NCI-H1694 treated with DMSO at 0.1 percent for 48 hours (cell line): ENCODE data around the gene APLNR.
A peak's percentile ranks its signal among the peaks of the same experiment; 100 is the strongest.

ENCODE experiments used
- DNase-seq: peaks from one replicate; lab custom pipeline; 2025; lab: John Stamatoyannopoulos, UW

The APLNR gene

DNA sequence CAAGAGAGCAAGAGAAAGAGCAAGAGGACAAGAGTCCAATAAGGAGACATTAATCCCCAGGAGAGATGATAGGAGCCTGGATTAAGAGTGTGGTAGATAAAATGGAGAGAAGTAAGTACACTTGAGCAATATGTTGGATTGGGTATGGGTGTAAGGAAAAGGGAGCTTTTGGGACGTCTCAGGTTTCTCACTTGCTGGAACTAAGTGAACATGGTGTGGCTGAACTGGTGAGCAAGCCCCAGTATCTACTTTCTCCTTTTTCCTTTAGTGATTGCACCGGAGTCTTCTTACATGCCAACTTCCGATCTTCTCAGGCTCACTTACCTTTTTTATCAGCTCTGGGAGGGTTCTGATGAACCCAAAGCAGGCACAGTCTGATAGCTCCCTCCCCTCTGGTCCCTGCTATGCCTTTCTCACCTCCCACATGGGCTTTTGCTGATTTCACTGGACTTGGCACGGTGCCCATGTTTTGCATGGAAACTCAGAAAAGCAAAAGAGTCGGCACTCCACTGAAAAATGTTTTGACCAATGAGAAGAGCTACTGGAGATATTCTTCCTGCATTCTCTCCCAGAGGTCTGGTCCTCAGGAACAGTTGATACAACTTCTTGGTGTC, 14.5 kb upstream of the APLNR start:
- DNase-seq: no peak

DNA sequence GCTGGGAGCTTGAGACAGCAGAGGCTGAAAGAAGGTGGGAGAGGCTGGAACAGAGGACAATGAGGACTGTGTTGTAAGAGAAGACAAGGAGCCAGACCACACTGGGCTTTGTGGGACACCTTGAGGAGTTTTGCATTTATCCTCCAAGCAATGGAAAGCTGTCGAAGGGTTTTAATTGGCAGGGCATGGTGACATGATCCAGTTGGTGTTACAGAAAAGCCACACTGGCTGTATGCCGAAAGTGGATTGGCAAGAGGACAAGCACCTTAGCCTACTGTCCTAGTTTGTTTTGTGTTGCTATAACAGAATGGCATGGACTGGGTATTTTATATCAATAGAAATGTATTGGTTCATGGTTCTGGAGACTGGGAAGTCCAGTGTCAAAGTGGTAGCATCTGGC, 14.0 kb upstream of the APLNR start:
- DNase-seq: no peak

DNA sequence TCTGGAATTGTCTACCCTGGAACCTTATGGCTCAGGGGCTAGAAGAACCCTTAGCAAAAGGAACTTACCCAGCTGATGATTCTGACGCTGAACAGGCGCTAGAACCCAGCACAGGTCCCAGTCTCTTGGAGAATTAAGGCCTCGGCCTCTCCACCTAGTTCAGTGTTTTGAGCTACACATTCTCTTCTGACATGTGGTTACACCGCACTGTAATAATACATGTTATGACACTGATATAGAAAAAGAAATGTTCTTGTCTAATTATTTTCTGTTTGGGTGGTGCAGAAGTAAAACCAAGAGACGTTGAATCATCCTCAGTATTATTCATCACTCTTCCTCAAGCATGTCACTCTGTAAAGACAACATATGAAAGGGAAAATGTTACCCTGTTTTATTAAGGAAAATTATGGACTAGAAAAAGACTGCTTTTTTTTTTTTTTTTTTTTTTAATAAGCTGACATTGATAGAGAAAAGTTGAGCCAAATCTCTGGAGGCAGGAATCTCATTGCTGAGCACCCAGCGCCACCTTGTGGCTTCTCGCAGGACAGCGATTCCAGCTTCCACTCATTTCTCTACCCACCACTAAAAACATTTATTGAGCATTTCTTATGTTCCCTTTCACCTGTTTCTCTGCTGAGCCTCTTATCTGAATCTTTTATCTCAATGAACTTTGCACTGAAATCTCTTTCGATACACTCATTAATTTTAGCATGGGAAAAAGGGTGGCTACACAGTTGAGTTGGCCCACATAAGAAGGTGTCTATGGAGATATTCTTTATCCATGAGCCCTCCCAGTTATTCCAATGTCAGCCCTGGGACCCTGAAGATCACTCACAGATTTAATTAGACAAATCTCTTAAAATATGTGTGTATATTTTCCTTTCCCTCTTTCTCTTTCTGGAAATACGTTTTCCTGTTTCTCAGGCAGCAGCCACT, 12.6 kb upstream of the APLNR start:
- peak; percentile 39 for DNase-seq

DNA sequence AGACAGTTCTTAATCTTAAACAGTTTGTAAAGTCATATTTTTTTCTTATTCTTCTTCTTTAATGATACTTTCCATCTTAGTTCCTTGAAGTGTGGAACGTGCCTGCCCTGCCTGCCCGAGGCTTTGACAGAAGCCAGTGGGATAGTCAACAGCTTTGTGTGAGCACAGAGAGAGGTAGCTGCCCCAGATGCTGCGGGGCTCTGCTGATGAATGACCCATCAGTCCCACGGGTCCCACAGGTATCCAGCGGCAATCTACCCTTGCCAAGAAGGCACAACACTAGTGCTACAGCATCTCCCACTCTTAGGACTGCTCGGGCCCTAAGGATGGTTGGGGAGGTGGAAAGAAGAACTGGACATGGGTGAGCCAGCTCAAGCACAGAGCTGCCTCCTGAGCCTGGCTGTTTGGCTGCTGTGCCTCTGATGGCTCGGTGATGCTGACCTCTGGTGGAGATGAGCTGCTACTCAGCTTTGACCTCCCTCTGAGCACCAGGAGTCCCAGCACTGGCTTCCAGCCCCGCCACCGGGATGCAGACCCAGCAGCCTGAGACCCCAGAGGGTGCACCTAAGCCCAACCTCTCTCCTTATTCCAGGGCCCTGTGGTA, 11.8 kb upstream of the APLNR start:
- peak; percentile 43 for DNase-seq

DNA sequence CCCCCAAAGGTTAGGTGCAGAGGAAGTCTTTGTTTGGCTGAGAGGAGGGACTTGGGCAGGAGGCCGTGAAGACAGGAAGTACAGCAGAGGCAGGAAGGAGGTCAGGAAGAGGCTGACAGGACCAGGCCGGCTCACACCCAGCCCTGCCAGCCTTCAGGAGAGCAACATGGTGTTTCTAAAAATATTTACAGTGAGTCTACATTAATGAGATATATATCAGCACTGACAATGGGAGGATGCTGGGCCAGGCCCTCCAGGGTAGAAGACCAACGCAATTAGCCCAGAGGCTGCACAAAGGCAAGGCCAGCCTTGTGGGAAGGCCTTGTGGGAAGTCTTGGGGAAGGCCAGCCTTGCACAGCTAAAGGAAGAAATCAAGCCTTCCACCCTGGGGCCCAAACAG, 7.9 kb upstream of the APLNR start:
- no peak for DNase-seq

DNA sequence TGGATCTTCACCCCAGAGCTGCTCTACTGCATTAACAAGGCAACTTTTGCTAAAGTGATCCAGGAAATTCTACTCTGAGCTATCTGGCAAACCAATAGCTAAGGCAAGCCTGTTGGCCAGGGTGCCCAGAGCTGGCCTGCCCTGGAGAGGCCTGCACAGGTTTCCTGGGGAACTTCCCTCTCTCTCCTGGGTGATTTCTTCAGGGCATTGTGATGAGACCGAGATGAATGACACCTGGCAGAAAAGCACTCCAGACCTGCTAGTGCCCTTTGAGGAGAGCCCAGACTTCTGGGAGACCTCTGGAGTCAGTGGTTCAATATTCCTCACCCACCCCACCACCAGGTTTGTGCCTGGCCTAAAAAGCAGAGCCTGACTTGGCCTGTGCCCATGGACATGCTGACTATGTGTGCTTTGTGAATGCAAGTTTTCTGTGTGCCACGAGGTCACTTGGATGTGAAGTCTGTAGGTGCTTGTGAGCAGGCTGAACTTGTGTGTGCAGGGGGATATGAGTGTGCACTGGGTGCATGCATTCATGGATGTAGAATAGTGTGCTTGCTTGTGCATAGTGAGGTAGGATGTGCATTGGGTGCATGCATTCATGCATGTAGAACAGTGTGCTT, 4.4 kb upstream of the APLNR start:
- DNase-seq: no peak

DNA sequence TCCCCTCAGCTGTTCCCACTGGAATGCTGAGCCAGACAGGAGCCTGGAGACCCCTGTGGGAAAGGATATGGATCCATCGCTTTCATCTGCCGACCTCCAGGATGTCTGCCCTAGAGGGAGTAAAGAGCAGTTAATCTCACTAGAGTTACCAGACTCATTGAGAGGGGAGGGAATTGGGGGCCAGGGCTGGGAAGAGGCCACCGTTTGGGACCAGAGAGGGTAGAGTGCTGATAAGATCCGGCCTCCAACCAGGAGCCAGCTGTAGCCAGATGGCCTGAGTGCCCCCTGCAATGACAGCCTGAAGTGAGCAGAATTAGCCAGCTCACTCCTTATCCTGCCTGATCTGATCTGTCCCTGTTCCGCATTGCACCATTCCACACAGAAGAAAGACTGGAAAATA, 3.7 kb upstream of the APLNR start:
- DNase-seq: no peak

DNA sequence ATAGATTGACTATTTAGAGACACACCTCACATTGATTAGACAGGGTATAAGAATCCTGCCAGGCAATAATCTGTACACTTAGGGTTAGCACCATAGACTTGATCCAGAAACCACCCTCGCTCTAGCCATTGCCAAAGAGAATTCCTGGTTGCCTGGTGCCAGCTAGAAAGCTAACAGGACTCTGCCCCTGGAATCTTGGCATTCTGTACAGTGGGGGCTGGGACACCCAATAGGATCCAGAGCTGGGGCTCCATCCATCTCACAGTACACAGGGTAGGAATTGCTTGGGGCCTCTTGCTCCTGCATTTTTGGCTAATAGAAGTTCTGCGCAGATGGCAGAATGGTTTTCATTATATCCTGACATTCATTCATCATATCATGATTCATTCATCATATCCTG, 3.0 kb upstream of the APLNR start:
- no peak for DNase-seq

DNA sequence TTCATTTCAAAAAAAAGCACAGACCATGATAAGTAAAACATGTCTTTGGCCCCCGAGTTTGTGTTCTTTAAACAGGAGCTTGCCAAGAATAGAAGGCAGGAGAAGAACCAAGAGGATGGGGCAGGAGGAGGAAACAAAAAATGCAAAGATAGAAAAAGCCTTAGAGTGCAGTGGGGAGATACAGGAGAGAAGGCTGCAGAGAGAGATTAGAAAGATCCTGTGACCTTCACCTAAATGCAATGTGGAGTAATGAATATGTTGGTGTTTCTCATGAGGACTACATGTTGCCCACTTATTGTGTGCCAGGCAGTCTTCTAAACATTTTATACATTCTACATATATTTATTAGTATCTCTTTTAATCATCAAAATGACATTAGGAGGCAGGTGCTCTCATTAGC, 2.3 kb upstream of the APLNR start:
- DNase-seq: no peak

DNA sequence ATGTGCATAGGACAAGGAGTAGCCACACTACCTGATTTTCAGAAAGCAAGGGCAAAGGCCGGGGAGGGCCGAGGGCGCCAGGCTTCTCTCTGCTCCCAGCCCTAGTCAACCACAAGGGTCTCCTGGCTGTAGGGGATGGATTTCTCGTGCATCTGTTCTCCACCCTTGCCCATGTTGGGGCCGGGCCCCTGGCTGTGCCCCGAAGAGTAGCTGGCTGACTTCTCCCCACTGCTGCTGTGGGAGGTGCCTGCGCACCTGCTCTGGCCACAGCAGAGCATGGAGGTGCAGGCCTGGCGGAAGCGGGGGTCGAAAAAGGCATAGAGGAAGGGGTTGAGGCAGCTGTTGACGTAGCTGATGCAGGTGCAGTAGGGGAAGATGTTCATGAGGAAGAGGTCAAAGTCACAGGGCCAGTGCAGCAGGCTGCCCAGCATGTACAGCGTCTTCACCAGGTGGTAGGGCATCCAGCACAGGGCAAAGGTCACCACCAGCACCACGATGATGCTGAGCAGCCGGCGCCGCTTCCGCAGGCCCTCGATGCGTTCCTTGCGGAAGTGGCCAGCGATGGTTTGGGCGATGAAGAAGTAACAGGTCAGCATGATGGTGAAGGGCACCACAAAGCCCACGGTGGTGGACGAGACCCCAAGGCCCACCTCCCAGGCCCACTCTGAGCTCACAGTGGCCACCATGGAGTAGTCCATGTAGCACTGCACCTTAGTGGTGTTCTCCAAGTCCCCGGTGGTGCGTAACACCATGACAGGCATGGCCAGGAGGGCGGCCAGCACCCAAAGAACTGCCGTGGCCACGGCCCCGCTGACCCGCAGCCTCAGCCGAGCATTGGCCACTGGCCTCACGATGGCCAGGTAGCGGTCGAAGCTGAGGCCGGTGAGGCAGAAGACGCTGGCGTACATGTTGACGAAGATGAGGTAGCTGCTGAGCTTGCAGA, 1.0 kb downstream of the APLNR start:
- no peak for DNase-seq

DNA sequence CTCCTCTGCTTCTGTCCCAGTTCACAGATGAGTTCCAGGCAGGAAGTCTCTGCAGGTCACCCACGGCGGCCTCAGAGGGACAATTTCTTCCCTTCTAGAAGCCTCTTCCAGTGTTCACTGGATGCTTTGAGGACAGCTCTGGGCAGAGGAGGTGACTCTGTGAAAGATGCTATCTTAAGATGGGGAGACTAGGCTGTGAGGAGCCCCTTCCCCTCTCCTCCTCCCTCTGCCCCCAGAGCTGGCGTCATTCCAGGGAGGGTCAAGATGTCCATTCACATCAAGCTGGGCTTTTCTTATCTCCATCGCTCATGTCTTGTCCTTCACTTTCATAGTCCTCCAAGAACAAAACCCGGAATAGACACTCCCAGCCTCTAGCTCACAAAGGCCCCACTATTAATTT, 3.3 kb downstream of the APLNR start:
- no peak for DNase-seq

DNA sequence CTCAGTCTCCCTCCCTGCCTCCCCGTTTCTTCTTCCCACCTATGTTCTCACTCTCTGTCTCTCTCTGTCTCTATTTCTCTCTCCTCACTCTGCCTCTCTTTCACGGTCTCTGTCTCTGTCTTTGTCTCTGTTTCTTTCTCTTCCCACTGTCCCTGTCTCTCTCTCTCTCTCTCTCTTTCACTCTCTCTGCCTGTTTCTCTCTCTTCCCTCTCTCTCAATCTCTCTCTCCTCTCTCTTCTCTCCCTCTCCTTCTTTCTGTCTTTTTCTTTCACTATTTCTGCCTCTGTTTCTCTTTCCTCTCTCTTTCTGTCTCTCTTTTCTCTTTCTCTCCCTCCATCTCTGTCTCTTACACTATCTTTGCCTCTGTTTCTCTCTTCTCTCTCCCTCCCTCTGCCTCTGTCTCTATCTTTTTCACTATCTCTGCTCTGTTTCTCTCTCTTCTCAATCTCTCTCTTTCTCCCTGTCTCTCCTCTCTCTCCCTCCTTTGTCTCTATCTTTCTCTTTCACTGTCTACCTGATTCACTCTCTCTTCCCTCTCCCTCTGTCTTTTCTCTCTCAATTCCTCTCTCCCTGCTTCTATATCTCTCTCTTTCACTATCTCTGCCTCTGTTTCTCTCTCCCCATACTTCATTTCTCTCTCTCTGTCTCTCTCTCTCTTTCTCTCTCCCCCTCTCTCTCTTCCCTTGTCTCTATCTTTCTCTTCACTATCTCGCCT, 5.4 kb downstream of the APLNR start:
- no peak for DNase-seq

DNA sequence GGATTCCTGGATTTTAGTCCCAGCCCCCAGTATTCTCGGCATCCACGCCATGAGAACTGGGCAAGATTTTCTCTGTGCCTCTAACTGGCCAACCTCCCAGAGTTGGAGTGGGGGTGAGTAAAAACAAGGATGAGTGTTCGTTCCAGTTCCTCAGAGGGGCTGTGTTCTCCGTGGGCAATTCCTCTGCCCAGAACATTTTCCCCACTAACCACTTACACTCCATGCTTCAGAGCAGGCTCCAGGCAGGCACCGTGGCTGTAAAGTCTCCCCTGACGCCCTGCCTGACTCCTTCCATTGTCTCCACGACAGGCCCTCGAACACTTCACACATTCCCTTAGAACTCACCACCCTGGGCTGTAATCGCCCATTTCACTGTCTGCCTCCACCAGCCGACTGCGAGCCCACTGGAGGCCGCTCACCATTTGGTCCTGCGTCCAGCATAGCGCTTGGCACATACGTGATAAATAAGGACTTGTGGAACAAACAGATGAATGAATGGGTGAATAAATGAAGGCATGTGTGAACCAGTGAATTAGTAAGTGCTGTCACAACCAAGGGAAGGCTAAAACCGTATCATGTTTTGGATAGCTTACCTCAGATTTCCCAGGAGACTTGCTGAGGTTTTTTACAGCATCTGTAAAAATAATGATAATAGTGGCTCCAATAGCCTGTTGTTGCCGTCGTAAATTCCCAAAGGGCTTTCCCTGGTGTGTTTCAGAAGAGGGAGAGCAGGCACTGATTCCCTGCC, 6.1 kb downstream of the APLNR start:
- no peak for DNase-seq

DNA sequence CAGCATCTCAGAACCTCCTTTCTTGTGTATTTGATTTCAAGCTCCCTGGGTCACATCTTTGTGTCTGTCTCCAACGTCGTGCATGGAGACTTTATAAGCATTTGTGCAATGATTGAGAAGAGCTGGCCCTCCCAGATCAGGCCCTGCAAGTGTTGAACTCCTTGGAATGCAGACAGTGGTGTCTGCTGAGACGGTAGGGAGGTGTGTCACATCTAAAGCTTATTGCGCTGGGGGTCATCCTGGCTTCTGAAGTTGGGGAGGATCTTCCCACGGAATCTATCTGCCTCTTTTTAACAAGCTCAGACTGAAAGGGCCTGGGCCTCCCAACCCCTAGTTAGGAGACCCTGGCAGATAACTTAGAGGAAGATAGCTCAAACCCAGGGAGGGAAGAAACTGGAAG, 6.7 kb downstream of the APLNR start:
- DNase-seq: no peak

DNA sequence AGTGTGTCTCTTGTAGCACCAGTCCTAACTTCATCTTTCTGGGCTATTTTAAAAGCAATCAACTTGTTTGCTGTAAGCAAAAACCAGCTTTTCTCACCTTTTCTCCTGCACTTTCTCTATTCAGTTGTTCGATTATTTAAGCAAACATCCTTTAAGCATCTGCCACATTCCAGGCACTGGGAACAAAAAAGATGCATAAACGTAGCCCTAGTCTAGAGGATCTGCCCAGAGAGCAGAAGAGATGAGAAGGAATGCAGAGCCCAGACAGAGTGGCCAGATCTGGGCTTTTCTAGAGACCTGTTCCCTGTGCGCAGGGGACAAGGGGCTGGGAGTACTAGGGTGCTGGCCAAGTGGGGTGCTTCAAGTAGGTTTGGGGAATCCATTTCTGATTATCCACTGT, 8.4 kb downstream of the APLNR start:
- no peak for DNase-seq

DNA sequence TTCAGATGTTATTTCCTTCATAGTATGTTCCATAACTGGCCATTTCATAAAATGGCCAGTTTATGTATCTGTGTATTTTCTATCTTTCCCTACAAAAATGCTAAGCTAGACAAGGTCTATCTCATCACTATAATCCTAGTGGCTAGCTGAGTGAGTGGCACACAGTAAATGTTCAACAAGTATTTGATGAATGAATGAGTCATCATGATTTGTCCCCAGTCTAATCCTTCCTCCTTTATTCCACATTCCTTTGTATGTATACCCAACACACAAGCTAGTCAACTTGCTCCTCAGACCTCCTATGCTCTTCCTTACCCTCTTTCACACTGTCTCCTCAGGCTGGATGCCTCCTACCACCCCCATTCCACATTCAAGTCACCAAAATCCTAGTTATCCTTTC, 12.5 kb downstream of the APLNR start:
- DNase-seq: no peak

DNA sequence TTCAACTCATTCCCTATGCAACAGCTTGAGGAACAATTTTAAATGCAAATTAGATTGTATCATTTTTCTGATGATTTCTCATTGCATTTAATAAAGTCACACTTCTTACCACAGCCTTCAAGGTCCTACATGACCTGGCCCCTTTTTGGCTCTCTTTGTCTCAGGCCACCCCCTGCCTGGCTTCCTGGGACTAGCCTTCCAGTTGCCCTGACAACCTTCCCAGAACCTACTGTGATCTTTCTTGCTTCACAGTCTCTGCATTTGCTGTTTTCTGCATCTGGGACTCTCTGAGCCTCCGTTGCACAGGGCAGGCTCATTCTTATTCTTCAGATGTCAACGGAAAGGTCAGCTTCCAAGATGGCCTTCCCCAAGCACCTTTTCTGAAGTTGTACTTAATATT, 12.9 kb downstream of the APLNR start:
- no peak for DNase-seq

DNA sequence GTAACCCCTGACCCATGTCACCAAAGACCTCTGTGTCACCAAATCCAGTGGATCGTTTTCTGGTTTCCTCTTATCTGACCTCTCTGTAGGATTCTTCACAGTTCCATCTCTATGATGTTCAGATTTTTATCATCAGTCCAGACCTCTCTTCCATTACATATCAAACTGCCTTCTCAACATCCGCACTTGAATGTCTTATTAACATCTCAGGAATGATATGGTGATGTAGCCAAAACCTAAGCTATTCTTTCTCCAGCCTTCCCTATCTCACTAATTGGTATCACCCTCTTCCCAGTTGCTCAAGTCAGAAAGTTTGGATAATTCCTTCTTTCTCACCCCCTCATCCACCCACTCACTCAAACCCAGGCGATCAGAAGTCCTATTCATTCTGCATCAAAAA, 13.4 kb downstream of the APLNR start:
- DNase-seq: no peak

DNA sequence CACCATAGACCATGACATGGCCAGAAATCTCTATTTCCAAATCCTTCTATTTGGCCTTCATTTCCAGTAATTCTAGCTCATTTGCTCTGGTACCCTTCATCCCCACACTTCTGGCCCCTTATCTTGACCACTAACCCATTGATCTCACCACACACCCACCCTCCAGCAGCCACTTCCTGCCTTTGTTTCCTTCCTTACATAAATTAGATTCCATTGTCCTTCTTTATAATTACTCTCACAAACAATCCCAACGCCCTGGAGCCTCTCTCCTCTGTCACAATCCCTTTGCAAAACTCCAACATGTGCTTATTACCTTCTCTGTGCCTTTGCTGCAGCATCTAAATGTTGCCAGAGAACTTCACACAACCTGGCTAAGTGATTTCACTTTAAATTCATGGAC, 14.8 kb downstream of the APLNR start:
- DNase-seq: no peak

DNA sequence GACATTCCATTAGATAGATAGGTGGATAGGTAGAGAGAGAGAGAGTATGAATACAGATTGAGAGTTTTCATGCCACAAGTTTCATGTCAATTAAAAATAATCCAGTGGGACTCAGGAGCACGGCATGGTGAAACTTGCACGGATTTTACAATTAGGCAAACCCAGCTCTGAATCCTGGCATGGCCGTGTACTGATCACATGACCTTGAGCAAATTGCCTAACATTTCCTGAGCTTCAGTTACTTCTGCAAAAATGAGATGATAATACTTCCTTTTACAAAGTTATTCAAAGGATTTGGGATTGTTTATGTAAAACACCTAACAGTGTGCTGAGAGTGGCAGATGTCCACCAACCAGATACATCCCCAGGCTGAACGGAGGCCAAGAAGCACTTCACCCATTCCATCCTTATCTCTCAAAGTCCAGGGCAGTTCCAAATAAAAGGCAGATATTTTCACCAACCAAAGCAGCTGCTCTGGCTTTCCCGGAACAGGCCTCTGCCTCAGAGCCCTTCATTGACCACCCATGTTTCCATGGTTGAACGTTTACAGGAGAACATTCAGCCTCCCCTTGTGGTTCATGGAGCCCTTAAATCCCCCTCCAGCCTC, 17.9 kb downstream of the APLNR start:
- no peak for DNase-seq
